ENCODE results near the gene CDK19.
"Not testable (repeated sequence)": the region's sequence is repeated elsewhere in the genome, so short reads cannot be mapped to it uniquely, and the experiment has no call there.

Gene CDK19

DNA sequence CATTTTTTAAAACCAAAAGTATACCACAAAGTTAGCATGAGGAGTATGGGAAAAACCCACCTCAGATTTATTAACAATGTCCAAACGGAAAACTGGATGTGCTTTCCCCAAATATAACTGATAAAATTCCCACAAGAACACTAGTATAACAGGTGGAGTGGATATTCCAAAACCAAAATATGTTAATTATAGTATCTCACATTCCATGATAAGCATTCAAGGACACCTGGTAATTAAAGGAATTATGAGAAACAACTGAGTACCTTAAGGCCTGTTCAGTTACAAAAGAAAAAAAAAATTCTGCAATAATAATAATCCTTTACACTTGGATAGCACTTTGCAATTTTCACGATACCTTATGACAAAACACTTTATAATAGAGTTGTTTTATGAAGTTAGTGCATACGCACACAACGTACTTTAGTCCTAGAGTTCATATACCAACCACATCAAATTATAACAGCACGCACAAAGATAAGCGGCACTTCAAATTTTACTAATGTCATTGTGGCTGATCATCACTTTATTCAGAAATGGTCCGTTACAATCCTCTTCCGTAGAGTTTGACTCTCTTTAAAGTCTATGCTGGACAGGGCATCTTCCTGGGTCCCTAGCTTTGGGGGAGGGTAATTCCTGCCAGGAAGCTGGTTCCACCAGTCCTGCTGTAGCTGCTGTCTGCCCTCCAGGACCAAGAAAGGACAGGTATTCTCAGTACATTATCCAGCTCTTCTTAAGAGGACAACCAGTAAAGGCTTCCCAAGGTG, 1.7 kb downstream of the CDK19 start:
- DNase-seq, result no peak

DNA sequence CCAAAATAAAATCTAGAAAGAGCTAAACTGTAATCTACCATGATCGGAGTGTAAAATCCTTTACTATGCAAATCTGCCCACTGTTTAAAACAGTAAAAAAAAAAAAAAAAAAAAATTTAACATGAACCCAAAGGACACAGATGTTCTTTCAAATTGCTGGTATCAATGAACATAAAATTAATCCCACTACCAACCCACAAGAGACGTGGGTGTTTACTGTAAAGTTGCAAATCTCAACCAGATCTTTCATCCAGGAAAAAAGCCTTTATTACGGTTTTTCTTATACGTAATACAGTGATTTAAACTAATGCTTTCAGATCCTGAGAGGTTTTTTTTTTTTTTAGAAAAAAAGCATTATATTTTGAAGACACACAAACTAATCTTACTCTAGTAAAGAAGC, 2.5 kb downstream of the CDK19 start:
- DNase-seq, result no peak

DNA sequence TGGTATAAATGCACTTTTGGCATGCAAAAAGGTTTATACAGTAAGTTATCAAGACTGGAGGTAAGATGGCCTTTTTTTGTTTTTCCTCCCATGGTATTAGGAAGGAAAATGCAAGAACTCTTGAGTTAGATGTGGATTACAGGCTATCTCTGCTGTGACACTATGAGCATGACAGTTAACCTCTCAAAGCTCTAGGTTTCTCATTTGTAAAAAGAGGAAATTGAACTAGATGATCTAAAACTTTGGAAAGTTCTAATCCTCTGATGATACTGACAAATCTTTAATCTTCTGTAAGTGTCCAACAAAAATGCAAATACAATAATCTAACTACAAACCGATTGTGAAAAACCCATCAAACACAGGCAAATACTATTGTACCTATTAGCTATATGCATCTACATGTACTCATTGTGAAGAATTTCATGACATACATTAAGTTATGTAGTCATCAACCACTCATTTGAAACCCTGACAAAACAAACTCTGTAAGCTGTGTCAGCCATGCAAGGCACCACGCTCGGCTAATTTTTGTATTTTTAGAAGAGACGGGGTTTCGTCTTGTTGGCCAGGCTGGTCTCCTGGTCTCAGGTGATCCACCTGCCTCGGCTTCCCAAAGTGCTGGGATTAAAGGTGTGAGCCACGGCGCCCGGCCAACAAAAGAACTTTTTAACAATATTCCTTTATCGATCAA, 4.2 kb downstream of the CDK19 start:
- no peak for DNase-seq

DNA sequence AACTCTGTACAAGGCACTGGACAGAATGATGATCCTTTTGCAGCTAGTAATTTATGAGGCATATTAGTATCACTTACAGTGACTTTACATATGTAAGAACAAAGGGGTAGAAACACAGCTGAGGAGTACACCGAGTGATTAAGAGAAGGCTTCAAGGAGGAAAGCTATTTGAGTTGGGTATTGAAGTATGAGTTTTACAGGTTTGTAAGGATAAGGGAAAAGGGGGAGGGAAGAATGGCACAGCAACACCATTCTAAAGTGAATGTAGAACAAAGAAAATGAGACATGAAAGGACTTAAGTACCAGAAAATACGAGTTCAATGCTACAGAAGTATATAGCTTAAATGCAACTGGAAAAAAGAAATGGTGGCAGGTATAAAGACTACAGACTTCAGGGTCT, 5.5 kb downstream of the CDK19 start:
- DNase-seq, result no peak

DNA sequence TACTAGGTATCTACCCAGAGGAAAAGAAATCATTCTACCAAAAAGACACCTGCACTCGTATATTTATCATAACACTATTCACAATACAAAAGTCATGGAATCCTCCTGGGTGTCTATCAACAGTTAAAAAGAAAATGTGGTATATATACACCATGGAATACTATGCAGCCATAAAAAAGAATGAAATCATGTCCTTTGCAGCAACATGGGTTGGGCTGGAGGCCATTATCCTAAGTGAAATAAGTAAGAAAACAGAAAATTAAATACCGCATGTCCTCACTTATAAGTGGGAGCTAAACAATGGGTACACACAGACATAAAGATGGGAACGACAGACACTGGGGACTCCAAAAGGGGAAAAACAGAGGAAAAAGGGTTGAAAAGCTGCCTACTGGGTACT, 13.1 kb downstream of the CDK19 start:
- DNase-seq, result not testable (repeated sequence)

DNA sequence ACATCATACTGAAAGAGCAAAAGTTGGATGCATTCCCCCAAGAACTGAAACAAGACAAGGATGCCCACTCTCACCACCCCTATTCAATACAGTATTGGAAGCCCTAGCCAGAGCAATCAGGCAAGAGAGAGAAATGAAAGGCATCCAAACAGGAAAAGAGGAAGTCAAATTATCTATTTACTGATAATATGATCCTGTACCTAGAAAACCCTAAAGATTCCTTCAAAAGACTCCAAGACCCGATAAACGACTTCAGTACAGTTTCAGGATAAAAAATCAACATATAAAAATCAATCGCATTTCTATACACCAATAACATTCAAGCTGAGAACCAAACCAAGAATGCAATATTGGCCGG, 14.5 kb downstream of the CDK19 start:
- DNase-seq, result no peak

DNA sequence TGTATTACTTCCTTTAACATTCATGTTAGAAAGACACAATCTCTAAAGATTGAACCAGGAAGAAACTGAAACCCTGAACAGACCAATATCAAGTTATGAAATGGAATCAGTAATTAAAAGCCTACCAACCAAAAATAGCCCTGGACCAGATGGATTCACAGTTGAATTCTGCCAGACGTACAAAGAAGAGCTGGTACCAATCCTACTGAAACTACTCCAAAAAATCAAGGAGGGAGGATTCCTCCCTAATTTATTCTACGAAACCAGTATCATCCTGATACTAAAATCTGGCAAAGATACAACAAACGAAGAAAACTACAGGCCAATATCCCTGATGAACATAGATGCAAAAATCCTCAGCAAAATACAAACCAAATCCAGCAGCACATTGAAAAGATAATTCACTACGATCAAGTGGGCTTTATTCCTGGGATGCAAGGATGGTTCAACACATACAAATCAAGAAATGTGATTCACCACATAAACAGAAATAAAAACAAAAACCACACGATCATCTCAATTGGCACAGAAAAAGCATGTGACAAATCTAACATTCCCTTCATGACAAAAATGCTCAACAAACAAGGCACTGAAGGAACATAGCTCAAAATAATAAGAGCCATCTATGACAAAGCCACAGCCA, 15.0 kb downstream of the CDK19 start:
- DNase-seq, result no peak

DNA sequence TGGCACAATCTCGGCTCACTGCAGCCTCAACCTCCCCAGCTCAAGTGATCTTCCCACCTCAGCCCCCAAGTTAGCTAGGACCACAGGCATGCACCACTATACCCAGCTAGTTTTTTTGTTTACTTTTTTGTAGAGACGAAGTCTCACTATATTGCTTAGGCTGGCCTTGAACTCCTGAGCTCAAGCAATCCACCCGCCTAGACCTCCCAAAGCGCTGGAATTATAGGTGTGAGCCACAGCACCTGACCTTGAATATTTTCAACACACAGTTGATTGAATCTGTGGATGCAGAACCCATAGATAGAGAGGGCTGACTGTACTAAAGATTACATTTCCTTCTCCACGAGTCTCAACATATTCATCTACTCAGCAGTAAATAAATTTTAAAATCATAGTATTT, 15.6 kb downstream of the CDK19 start:
- DNase-seq, result no peak

DNA sequence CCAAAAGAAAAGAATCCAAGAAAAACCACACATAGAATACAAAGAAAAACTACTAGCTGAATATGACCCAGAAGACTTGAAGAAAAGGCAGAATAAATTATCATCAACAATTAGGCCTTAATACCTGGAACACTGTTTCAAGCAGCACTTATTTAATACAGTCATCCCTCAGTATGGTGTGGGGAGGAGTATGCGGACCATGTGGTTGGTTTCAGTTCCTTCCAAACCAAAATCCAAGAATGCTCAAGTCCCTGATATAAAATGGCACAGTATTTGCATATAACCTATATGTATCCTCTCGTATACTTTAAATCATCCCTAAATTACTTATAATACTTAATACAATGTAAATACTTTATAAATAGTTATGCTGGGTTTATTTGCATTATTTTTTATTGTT, 16.1 kb downstream of the CDK19 start:
- DNase-seq, result no peak

DNA sequence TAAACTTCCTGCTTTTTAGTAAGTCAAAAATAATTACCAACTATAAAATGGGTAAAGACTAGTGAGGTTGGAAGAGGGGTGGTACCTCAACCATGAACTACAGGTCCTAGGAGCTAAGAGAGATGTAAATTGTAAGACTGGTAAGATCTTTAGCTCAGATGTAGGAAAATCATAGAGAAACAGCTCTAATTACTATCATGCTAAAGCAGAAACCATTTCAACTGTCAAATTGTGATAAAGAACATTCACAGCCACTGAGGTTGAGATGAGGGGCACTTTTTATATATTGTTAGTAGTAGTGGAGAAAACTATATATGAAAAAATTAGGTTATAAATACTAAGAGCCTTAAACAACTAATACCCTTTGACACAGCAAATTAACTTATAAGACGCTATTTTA, 20.0 kb downstream of the CDK19 start:
- DNase-seq, result no peak

DNA sequence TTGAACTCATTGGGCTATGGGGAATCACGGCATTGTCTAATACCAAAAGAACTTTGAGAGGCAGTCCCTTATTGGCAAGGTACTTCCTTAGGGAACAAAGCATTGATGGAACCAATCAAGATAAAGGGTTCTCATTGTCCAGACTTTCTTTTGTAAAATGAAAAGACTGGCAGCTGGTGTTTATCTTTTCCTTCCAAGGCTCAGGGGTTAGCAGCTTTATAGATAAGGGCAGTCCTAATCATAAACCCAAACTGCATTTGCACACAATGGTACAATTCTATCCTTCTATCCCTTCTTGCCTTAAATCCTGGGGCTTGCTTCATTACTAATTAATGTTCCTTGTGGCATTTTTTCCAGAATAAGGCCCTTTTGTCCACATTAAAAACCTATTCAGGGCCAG, 28.6 kb downstream of the CDK19 start:
- DNase-seq, result no peak

DNA sequence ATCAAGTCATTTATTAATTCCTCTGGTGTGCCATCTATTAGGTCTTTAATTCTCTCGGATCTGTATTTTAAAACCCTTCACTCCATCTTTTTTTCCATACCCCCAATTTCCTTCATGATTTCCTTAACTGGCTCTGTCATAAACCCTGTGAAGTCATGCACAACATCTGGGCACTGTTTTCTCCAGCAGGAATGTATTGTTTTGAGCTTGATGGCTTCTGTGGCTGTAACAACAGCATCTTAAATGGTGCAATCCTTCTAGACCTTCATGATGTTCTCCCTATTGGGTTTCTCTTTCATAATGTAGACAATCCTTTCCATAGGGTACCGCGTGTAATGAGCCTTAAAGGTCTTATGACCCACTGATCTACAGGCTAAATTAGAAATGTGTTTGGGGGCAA, 29.0 kb downstream of the CDK19 start:
- no peak for DNase-seq

DNA sequence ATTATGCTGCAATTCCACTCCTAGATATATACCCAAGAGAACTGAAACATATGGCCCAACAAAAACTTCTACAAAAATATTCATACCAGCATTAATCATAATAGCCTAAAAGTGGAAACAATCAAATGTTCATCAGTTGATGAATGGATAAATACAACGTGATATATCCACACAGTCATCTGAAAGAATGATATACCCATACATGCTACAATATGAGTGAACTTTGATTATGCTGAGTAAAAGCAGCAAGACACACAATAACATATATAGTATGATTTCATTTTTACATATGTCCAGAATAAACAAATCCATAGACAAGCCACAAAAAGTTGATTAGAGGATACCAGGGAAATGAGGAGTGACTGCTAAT, 30.7 kb downstream of the CDK19 start:
- DNase-seq, result no peak

DNA sequence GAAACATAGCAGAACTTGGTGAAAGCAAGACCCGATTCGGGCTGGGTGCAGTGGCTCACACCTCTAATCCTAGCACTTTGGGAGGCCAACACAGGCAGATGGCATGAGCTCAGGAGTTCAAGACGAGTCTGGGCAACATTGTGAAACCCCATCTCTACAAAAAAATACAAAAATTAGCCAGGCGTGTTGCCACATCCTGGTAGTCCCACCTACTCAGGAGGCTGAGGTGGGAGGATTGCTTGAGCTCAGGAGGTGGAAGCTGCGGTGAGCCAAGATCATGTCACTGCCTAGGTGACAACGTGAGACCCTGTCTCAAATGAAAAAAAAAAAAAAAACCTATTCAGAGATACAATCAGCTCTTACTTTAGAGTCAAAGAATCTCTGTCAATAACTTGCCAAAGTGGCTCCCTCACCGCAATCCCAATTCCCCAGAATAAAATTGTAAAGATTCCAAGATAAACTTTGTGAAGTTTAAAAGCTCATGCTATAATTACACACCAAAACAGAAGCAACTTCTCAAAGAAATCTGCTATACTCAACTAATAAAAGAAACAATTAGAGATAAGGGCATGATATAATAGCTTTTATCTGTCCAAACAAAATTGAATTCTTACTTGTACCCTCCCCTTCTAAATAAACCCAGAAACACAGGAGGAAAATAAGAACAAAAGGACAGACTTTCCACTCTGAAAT, 33.6 kb downstream of the CDK19 start:
- no peak for DNase-seq

DNA sequence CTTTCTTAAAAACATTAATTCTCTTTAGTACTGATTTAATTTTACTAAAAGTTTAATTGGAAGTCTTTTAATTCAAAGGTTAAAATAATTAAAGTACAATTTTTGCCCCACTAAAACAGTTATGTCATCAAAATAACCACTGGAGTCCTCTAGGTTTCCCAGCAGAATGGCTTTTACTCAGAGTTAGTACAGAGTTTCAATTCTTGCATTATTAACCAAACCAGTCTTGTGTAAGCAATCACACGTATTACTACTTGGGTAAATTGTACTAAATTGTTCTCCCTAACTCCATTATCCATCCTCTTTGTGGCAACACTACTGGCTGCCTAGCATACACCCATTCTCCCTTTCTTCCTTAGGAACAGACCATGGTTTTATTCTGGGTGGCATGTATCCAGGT, 36.9 kb downstream of the CDK19 start:
- no peak for DNase-seq

DNA sequence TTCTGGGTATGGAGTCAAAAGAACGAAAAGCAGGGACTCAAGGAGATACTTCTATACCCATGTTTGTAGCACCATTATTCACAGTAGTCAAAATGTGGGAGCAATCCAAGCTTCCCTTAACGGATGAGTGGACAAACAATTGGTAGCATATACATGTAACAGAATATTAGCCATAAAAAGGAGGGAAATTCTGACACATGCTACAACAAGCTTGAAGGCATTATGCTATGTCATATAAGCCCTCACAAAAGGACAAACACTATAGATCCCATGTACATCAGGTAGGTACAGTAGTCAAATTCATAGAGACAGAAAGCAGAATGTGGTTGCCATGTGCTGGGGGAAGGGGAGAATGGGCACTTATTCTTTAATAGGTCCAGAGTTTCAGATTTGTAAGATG, 37.6 kb downstream of the CDK19 start:
- DNase-seq, result no peak

DNA sequence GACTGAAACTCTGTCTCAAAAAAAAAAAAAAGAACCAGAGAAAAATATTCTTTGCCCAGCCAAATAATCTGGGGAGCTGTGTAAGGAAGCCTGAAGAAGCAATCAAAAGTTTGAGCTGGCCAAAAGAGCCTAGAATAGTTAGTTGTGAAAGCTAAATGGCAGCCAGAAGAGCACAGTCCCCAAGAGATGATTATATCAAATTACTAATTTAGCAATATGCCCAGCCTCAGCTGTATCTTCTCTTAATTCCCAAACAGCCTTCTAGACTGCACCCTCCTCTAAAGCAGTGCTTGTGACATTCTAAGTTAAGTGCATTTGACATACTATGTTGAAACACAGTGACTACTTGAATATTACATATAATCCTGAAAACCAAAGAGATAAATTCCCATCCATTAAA, 38.9 kb downstream of the CDK19 start:
- DNase-seq, result no peak

DNA sequence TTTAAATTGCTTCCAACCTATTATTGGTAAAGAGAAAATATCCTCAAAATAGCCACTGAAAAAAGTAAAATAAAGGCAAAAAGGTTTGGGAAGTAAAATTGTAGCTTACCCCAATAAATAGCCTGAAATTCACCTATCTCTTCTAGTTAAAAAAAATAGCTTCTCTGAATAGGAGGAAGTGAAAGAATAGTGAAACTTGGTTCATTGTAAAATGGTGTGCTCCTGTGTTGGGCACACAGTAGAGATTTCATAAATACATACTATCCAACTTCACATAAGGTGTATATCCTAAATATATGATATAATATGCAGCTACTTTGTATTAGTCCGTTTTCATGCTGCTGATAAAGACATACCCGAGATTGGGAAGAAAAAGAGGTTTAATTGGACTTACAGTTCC, 45.3 kb downstream of the CDK19 start:
- DNase-seq, result no peak

DNA sequence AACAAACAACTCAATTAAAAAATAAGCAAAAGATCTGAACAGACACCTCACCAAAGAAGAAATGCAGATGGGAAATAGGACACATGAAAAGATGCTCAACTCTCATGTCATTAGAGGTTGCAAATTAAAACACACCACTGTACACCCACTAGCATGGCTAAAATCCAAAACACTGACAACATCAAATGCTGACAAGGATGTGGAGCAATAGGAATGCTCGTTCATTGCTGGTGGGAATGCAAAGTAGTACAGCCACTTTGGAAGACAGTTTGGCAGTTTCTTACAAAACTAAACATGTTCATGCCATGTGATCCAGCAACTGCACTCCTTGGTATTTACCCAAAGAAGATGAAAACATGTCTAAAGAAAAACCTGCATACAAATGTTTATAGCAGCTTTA, 47.2 kb downstream of the CDK19 start:
- no peak for DNase-seq

DNA sequence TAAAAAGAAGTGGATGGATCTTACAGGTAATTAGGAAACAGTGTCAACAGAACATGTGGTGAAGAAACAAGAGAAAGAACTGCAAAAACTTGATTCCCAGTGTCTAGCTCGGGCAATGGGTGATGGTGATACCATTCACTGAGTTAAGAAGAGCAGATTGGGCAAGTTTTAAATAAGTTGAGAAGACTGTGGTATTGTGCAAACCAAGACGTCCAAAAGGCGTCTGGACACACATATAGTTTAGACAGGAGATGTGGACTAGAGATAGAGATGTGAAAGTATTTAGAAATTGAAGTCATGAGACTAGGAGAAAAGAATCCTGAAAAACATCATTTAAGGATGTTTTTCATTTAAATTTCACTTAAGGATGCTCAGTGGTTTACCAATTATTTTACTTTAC, 53.9 kb downstream of the CDK19 start:
- no peak for DNase-seq

DNA sequence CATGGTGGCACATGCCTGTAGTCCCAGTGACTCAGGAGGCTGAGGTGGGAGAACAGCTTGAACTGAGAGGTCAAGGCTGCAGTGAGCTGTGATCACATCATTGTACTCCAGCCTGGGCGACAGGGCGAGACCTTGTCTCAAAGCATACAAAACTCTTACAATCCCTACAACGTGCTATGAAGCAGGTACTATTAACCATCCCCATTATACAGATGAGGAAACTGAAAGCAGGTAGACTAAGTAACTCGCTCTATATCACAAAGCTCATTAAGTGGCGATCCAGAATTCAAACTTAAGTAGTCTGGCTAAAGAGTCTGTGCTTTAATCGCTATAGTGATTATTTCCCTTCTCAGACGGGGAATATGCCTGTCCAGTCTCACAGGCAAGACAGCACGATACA, 54.7 kb downstream of the CDK19 start:
- no peak for DNase-seq

DNA sequence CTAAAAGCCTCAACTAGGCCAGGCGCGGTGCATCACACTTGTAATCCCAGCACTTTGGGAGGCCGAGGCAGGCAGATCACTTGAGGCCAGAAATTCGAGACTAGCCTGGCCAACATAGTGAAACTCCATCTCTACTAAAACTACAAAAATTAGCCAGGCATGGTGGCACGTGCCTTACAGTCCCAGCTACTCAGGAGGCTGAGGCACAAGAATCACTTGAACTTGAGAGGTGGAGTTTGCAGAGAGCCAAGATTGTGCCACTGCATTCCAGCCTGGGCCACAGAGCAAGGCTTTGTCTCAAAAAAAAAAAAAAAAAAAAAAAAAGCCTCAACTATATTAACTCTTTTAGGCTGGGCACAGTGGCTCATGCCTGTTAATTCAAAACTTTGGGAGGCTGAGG, 55.2 kb downstream of the CDK19 start:
- not testable (repeated sequence) for DNase-seq

DNA sequence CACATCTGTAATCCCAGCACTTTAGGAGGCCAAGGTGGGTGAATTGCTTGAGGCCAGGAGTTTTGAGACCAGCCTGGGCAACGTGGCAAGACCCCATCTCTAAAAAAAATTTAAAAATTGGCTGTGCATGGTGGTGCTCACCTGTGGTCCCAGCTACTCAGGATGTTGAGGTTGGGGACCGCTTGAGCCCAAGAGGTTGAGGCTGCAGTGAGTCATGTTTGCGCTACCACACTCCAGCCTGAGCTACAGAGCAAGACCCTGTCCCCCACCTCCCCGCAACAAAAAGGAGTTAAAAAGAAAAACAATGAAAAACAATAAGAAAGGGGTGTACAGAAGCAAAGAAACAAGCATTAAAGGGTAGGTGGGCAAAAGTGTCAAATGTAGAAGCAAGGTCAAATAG, 57.3 kb downstream of the CDK19 start:
- DNase-seq, result no peak

DNA sequence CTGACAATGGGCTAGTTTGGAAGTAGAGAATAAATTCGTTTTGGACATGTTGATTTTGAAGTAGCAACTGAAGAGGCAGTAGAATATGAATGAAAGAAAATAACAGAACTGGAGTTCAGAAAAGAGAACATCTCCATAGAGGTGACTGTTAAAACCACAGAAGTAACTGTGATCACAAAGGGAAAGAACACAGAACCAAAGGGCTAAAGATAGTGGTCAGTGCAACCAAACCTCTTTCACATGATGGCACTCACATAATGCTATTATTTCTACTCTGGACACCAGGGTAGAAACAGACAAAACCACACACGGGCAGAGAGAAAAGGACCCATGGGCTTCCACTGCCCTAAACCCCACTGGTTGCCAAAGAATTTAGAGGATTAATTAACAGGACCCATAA, 58.5 kb downstream of the CDK19 start:
- no peak for DNase-seq
